SW480 (cell line): ENCODE data around the gene SLC12A3.
A peak's percentile ranks its signal among the peaks of the same experiment; 100 is the strongest.
"Not testable (repeated sequence)": the region's sequence is repeated elsewhere in the genome, so short reads cannot be mapped to it uniquely, and the experiment has no call there.

Source experiments
- DNase-seq: peaks from one replicate; pipeline ENCODE4 v3.0.0-alpha.2; 2016; ENCODE audit warnings: low spot score

The SLC12A3 gene

DNA sequence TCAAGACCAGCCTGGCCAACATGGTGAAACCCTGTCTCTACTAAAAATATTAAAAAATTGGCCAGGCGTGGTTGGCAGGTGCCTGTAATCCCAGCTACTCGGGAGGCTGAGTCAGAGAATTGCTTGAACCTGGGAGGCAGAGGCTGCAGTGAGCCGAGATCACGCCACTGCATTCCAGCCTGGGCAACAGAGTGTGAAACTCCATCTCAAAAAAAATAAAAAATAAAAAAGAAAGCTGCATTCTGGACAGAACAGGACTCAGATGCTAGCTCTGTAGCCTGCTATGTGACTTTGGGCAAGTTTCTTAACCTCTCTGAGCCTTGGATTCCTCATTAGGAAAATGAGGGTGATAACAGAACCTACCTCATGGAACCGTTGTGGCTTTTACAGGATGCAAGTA is 3.8 kb downstream of the SLC12A3 start:
- DNase-seq, result not testable (repeated sequence)

DNA sequence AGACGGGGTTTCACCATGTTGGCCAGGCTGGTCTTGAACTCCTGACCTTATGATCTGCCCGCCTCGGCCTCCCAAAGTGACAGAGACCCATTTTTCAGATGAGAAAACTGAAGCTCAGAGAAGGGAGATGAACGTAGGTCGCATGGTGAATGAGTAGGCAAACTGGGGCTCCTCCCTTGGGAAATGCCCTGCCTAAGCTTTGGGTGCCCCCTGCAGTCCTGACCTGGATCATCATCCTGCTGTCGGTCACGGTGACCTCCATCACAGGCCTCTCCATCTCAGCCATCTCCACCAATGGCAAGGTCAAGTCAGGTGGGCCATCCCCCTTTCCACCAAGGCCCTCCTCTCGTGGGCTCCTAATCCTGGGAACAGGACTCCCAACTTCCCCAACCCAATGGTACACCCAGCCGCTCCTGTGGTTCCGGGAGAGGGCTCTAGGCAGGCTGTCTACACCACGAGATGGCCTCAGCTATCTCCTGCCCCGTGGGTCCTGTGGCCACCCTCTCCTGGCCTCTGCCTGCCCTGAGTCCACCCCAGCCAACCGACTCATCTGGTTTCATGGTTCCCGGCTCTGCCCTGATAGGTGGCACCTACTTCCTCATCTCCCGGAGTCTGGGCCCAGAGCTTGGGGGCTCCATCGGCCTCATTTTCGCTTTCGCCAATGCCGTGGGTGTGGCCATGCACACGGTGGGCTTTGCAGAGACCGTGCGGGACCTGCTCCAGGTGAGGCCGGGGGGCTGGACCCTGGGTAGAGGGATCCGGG is 4.7 kb downstream of the SLC12A3 start:
- peak; percentile 32 for DNase-seq

DNA sequence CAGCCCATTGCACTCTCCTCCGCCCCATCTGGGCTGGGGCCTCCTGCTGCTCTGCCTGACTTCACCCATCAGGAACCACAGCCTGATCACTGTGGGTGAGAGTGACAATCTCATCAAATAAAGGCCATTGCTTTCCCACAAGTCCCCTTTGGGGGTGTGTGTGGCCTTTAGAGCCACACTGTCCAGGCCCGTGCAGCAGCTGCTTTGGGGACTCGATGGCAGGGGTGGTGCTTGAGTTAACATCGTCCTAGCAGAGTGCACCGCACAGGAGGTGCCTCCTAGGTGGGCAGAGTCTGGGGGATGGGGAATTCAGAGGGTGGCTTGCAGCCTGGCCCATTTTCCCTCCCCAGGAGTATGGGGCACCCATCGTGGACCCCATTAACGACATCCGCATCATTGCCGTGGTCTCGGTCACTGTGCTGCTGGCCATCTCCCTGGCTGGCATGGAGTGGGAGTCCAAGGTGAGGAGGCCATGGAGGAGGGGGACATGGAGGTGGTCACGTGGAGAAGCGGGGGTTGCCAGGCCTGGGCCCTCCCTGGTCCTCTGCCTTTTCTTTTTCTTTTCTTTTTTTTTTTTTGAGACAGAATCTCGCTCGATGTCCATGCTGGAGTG is 5.4 kb downstream of the SLC12A3 start:
- DNase-seq, result no peak

DNA sequence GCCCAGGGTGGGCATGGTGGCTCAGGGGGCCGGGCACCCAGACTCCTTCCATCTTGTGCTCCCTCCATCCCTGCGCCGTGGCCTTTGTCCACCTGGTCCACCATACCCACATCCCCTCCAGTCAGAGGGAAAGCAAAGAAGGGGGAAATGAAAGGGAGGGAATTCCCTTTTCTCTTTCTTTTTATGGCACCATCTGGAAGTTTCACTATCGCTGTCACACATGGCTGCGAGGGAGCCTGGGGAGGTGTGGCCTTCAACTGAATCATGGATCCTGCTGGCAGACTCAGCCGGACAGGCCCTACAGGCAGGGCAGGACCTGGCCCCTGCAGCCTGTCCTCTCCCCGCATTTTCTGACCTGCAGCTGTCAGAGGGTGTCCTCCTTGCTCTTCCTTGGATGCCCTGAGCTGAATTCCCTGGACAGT is 6.2 kb downstream of the SLC12A3 start:
- DNase-seq, result peak; percentile 51

DNA sequence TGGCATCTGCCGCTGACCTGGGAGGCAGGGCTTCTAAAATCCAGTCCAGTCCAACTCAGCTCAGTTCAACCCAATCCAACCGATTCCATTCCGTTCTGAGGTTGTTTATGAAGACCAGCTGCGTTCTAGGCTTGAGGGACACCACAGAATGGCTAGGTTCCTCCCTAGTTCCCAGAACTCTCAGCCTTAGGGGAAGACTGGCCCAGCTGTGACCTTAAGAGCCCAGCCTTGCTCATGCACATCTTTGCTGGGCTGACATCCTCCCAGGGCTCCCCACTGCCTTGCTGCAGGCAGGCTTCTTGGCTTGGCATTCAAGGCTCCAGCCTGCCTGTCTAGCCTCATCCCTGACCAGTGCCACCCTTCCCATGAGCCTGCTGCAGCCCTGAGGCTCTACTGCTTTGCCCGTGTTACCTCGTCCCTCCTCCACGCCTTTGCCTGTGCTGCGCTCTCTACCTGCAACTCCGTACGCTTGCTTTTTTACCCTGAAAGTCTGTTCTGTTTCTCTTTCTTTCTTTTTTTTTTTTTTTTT is 7.9 kb downstream of the SLC12A3 start:
- DNase-seq, result no peak

DNA sequence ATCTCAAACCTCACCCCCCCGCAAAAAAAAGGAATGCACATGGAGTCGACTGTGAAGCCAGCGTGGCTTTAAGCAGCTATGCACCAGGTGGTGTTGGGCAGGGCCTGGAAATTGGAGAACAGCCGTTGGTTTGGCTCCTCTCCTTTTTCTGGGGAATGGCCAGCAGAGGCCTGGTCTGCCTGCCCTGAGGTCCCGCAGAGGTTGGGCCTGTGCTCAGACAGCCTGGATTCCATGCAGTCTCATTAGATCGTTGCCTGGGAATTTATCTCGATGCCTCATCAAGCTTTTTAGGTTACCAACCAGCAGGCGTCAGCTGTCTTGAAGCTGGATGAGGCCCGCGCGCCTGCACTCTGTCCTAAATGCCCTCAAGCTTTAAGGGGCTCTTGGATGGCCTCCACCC is 9.8 kb downstream of the SLC12A3 start:
- no peak for DNase-seq

DNA sequence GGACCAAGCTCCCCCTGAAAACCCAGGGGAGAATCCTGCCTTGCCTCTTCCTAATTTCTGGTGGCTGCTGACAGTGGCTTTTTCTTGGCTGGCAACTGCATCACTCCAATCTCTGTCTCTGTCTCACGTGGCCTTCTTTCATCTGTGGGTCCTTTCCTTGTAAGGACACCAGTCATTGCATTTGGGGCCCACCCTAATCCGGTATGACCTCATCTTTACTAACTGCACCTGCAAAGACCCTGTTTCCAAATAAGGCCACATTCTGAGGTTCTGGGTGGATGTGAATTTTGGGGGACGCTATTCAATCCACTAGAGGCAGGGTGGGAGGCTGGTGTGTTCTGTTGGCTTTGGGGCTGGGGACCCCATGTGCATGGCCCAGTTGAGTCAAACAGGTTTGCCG is 11.0 kb downstream of the SLC12A3 start:
- DNase-seq, result no peak

DNA sequence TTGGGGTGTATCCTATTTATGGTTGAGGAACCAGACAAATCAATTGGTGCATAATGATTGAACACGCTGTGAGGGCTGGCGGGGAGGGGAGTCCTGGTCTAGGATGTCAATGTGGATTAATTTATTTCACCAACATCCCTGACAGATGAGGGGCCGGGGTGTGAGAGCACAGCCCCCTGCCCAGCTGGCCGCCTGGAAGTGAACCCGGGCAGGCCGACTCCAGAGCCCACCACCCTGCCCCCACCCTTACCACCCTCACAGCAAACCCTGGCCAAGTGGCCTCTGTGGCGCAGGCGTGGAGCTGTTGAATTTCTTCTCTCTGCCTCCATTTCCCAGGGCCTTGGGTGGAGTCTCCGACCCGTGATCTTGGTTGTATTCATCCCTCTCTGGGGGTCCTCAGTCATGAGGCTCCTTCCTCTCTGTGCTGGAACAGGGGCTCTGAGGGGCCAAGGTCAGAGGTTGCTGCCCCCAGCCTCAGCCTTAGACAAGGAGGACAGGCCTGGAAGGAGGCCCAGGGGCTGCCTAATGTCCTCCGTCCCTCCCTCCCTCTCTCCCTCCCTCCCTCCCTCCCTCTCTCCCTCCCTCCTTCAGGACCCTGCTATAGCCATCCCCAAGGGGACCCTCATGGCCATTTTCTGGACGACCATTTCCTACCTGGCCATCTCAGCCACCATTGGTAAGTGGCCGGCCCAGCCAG is 12.6 kb downstream of the SLC12A3 start:
- DNase-seq, result no peak

DNA sequence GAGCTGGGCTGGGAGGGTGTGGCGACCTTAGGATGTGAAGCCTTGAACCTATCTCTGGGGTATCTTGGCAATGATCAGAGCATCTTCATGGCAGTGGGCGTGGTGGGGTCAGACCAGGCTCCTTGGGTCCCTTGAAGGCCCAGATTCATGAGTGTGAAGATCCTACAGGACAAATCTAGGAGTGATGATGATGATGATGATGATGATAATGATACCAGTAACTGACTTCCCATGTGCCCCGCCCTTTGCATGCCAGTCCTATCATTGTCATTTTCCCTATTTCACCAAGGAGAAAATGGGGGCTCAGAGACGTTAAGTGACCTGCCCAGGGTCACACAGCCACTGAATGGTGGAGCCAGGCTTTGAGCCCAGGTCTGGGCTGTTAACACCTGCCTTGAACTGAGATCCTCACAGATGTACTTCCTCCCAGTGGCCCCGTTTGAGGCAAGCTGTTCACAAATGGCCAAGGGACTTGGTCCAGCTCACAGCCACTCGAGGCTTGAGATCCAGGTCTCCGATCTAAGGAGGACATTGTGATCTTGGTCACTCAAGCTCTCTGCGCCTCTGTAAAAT is 13.4 kb downstream of the SLC12A3 start:
- DNase-seq, result no peak

DNA sequence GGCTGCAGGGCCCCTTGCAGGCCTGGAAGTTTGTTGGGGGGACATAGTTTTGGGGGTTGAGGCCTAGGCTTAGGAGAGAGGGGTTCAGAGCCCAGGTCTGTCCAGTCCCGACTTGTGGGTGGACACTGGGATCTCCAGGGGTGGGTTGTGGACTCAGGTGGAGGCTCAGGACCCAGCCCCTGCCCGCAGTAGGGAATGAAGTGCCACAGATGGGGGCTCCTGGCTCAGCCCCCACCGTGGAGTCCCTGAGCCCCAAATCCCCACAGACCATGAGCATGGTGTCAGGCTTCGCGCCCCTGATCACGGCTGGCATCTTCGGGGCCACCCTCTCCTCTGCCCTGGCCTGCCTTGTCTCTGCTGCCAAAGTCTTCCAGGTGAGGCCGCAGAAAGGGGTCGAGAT is 14.3 kb downstream of the SLC12A3 start:
- no peak for DNase-seq

DNA sequence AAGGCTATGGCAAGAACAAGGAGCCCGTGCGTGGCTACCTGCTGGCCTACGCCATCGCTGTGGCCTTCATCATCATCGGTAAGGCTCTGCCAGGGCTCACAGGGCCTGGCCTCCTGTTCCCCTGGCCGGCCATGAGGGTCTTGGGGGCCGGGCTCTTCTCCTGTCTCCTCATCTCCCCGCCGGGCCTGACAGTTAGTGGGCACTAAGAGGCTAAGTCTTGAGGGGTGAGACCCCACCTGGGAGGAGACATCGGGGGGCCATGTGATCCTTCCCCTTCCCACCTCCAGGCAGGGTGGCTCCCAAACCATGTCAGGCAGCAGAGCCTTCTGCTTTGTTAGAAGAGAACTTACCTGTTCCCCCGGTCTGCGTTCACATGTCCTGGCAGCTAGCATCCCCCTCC is 15.2 kb downstream of the SLC12A3 start:
- no peak for DNase-seq

DNA sequence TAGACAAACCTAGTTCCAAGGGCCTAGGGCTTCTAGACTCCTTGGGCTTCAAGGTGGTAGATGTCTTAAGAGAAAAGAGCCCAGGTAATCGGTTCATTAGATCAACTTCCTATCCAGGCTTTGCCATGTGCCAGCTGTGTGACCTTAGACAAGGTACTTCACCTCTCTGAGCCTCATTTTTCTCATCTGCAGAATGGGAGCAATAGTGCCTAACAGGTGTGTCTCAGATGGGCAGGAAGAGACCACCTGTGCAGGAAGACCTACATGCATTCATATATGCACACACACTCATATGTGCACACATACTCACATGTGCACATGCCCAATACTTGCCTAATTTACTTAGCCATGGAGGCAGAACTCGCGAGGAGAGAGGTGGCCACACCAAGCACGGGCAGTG is 15.7 kb downstream of the SLC12A3 start:
- DNase-seq, result no peak

DNA sequence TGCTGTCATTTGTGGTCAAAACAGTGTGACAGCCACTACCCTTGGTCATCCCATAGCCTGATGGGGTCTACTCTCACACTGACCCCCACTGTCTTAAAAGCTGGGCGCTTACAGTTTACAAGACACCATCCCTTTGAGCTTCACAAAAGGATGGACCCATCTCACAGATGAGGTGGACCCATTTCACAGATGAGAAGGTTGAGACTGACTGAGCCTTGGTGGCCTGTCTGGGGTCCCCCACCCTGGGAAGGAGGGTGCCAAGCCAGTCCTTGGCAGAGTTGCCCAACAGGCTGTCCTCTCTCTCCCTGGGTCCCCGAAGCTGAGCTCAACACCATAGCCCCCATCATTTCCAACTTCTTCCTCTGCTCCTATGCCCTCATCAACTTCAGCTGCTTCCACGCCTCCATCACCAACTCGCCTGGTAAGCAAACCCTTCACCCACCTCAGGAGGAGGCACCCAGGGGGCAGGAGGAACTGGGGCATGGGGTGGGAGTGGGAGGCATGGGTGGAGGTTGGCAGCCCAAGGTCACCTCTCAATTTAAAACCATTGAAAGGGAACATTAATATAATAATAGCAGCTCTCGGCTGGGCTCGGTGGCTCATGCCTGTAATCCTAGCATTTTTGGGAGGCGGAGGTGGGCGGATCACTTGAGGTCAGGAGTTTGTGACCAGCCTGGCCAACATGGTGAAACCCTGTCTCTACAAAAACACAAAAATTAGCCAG is 17.2 kb downstream of the SLC12A3 start:
- DNase-seq, result no peak

DNA sequence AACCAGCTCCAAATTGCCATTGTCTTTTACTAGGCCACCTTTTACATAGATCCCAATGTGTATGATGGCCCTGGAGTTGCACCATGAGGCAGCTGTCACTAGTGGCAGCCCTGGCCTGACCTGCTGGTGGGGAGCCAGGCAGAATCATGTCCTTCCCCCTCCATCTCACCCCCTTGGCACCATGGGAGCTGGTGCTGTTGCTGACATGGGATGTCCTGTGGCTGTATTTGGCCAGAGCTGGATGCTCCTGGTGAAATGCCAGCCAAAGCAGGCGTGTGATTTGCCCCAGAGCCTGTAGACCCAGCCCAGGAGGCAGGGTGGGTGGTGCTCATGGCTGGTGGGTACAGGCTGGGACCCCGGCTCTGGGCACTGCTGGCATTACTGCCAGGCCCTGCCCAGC is 18.6 kb downstream of the SLC12A3 start:
- DNase-seq, result no peak

DNA sequence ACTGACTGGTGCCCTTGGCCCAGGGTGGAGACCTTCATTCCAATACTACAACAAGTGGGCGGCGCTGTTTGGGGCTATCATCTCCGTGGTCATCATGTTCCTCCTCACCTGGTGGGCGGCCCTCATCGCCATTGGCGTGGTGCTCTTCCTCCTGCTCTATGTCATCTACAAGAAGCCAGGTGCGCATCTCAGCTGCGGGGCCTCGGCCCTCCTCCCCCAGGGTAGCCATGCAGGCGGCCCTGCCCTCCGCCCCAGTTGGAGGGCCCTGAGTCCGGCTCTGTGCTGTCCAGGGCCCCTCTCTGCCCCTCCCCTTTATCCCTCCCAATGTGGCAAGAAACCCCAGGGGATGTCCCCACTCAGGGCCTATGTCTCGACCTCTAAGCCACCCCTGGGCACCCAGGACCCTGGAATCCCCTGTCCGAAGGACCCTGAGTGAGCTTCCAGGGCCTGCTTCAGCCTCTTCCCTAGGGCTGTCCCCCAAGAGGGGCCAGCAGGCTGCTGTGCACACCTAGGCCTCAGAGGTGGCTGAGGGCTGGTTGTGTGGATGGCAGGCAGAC is 19.1 kb downstream of the SLC12A3 start:
- no peak for DNase-seq

DNA sequence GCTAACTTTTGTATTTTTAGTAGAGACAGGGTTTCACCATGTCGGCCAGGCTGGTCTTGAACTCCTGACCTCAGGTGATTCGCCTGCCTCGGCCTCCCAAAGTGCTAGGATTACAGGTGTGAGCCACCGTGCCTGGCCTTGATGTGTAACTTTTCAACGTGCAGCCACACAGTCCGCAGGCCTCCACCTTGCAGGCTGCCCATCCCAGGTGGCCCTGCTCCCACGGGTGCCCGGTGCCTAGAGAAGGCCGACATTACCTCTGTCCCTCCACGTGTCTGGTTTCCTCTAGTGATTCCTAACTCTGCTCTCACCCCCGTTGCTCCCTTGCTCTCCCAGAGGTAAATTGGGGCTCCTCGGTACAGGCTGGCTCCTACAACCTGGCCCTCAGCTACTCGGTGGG is 19.9 kb downstream of the SLC12A3 start:
- DNase-seq, result not testable (repeated sequence)

DNA sequence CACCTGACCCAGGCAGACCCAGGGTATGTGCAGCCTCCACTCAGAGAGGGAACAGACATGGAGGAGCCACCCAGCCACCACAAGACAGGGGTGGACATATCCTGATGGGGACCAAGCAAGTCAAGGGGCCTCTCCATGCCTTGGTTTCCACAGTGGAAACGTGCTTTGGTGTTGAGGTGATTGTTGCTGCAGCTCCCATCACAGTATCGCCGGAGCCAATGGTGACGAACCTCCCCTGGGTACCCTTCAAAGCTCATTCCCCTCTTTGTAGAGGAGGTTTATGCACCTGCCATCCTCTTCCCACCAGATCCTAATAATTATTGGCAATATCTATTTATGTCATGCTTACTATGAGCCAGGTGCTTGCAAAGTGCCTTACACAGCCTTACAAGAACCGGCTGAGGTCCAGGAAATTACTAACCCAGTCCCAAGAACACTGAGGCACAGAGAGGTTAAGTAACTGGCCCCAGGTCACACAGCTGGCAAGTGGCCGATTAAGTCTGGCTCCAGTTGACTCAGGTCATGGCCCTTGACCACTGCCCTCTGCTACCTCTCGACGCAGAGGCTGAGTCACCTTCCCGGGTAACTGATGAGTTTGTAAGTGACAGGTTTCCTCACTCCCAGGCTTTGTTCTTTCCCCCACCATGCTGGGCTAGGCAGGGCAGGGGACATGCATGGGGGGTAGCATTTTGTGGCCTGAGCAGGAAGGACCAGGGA is 20.6 kb downstream of the SLC12A3 start:
- DNase-seq, result no peak

DNA sequence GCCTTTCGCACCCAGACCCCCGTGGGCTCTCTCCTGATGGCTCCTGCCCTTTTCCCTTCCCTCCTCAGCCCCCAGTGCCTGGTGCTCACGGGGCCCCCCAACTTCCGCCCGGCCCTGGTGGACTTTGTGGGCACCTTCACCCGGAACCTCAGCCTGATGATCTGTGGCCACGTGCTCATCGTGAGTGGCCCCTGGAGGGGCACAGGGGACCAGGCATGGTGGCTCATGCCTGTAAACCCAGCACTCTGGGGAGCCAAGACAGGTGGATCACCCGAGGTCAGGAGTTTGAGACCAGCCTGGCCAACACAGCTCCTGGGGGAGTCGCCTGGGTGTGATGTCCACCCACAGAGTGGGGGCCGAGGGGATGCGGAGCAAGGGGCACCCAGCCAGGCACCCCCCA is 21.3 kb downstream of the SLC12A3 start:
- DNase-seq, result no peak

DNA sequence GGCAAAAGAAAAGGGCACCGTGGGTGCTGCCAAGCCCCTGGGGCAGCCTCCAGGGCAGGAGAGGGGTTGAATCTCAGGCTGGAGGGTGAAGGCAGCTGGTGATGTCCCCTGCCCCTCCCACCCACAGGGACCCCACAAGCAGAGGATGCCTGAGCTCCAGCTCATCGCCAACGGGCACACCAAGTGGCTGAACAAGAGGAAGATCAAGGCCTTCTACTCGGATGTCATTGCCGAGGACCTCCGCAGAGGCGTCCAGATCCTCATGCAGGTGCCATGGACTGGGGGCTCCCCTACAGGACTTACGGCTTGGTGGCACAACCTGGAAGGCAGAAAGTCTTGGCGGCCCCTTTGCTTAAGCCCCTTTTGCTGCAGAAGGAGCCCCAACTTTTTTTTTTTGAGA is 21.8 kb downstream of the SLC12A3 start:
- DNase-seq, result no peak

DNA sequence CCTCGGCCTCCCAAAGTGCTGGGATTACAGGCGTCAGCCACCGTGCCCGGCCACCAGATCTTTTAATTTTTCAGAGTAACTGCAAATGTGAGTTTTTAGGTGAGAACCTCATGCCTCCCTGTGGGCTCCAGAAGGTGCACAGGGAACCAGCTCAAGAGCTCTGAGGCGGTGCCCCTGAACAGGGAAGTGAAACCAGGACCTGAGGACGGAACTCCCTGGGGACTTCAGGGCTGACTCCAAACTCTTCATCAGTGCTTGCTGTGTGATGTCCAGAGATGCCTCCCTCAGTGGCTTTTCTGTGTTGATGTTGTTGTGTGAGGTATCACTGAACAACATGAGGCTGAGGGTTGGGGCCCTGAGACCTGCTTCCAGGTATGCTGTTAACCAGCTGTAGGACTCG is 23.8 kb downstream of the SLC12A3 start:
- no peak for DNase-seq

DNA sequence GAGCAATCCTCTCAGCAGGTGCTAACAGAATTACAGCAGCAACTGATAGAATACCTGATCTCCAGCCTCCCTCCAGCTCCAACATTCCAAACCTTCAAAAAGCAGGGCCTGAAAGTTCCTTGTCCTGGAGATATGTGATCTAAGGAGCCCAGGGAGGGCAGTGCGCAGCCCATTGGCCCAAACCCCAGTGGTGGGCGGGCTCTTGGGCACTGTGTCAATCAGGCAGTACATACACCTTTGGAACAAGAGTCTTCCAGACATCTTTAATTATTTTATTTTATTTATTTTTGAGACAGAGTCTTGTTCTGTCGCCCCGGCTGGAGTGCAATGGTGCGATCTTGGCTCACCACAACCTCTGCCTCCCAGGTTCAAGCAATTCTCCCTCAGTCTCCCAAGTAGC is 24.2 kb downstream of the SLC12A3 start:
- DNase-seq, result no peak
